CD4-positive, alpha-beta T cell (primary cell): ENCODE results near the gene UNC13B. TPM values are rescaled to one million over a fixed set of nuclear protein-coding genes. Genes with fewer than 3 reads are reported as not detected.

Source experiments
- ATAC-seq: fragments of 200-7000 bp; cut with Tn5 transposase; one replicate; pipeline ENCODE4 v1.10.0; 2022; ENCODE audit warnings: mild to moderate bottlenecking; ENCODE audit not compliant: poor library complexity
- CTCF ChIA-PET: fragments of 350-600 bp; sonication (Branson Sonifier 250); formaldehyde crosslinking; loops from one replicate; lab custom pipeline; 2021; ENCODE audit warnings: antibody characterized with exemption, inconsistent platforms; lab: Charles Lee
- POLR2A ChIA-PET: fragments of 350-600 bp; sonication (Branson Sonifier 250); formaldehyde crosslinking; loops from one replicate; lab custom pipeline; 2021; ENCODE audit warnings: antibody characterized with exemption, inconsistent platforms; lab: Charles Lee
- DNase-seq, 14 experiments: peaks; one replicate each; pipeline ENCODE4 v3.0.0-alpha.2; 2013 to 2020; ENCODE audit warnings: mixed read lengths in 2 of 14
- H3K27ac ChIP-seq, 2 donors: one replicate each; pipeline versions ENCODE4 v1.5.1 to v1.7.0; 2013; ENCODE audit warnings: low read length in 2 of 2, low read depth in 1 of 2, mild to moderate bottlenecking in 1 of 2
- H3K27me3 ChIP-seq, 2 experiments: 1 replicate in 1 of 2; 2 replicates in 1 of 2; pipeline versions ENCODE4 v1.6.1 to v1.7.0; 2013; ENCODE audit warnings: low read length in 2 of 2, control low read depth in 1 of 2, mild to moderate bottlenecking in 1 of 2, moderate library complexity in 1 of 2; ENCODE audit not compliant: insufficient read depth in 2 of 2, control insufficient read depth in 1 of 2
- H3K36me3 ChIP-seq: one replicate; pipeline ENCODE4 v1.6.1; 2013; ENCODE audit warnings: low read length, control low read depth; ENCODE audit not compliant: insufficient read depth
- H3K4me1 ChIP-seq: one replicate; pipeline ENCODE4 v1.6.1; 2013; ENCODE audit warnings: low read length, control low read depth; ENCODE audit not compliant: insufficient read depth
- H3K4me3 ChIP-seq: one replicate; pipeline ENCODE4 v1.5.1; 2013; ENCODE audit warnings: mild to moderate bottlenecking, low read length, moderate library complexity
- H3K9me3 ChIP-seq, 2 experiments: 1 replicate in 1 of 2; 2 replicates in 1 of 2; pipeline versions ENCODE4 v1.6.1 to v1.7.0; 2013; ENCODE audit warnings: low read length in 2 of 2, mild to moderate bottlenecking in 2 of 2, control low read depth in 1 of 2, moderate library complexity in 1 of 2; ENCODE audit not compliant: control insufficient read depth in 1 of 2, insufficient read depth in 1 of 2
- H3K27ac Mint-ChIP-seq: one replicate; pipeline ENCODE4 v1.8.0; 2020; ENCODE audit warnings: mixed read lengths
- H3K27me3 Mint-ChIP-seq: one replicate; pipeline ENCODE4 v1.8.0; 2021; ENCODE audit warnings: mixed read lengths
- H3K36me3 Mint-ChIP-seq: one replicate; pipeline ENCODE4 v1.8.0; 2021; ENCODE audit warnings: low read depth, mixed read lengths
- H3K4me1 Mint-ChIP-seq: one replicate; pipeline ENCODE4 v1.8.0; 2021; ENCODE audit warnings: low read depth, mixed read lengths
- H3K4me3 Mint-ChIP-seq: one replicate; pipeline ENCODE4 v1.8.0; 2020; ENCODE audit warnings: mild to moderate bottlenecking, mixed read lengths
- H3K9me3 Mint-ChIP-seq: one replicate; pipeline ENCODE4 v1.8.0; 2020; ENCODE audit warnings: mixed read lengths
- CTCF ChIP-seq: fragments of 200-600 bp; IDR thresholded peaks from one replicate; pipeline ENCODE4 v1.8.0; 2022; ENCODE audit warnings: antibody characterized with exemption, mild to moderate bottlenecking
- intact Hi-C, 2 experiments: fragments of 100-400 bp; cut with DNase I in 1 of 2; cut with micrococcal nuclease in 1 of 2; formaldehyde crosslinking; loops; one replicate each; pipeline versions ENCODE4 v1.15.1 to v1.9.0; 2023 to 2025; cut with DNase I, micrococcal nuclease
- total RNA-seq, 174 experiments: library from RNA in 2 of 174; stranded (reverse) in 2 of 174; gene quantifications; one replicate each; pipeline ENCODE4 v1.2.3 and lab custom pipeline; 2021 to 2026

Gene UNC13B
- total RNA-seq, 2 experiments from 2014 or later = 0.38 to 0.84 TPM

DNA sequence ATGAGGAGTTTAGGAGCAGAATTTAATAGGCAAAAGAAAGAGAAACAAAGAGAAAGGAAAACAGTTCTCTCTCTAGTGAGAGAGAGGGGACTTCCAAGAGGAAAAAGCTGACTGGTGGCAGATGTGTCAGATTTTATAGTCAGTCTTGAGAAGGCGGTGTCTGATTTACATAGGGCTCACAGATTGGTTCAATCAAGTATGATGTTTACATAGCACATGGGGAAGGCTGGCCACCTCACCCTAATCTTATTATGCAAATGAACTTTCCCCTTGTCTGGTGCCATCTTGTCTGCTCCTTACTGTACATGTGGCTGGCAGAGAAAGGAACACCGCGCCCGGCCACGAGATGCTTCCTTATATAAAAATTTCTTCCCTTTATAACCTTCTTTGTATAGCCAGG lies 24.7 kb downstream of the UNC13B start:
- no peak for ATAC-seq
- intact Hi-C loops = no loop called here
- ChIA-PET POLR2A (no interaction called here), CTCF (no interaction called here)
- Histone ChIP-seq H3K27ac (no peak overlapping the region), H3K4me3 (no peak overlapping the region), H3K4me1 (no peaks in the 10 kb centered on the region), H3K9me3 (peaks cover under 1 to 17% of the 10 kb centered on the region in 2 experiments), H3K36me3 (no peaks in the 10 kb centered on the region), H3K27me3 (no peaks in the 10 kb centered on the region)
- no peak for DNase-seq
- no peaks in the 10 kb centered on the region for H3K27me3 Mint-ChIP-seq
- H3K4me3 Mint-ChIP-seq = no peak overlapping the region
- no peaks in the 10 kb centered on the region for H3K4me1 Mint-ChIP-seq
- no peaks in the 10 kb centered on the region for H3K36me3 Mint-ChIP-seq
- H3K27ac Mint-ChIP-seq = no peak overlapping the region
- no peaks in the 10 kb centered on the region for H3K9me3 Mint-ChIP-seq
- no peak for TF ChIP-seq CTCF

DNA sequence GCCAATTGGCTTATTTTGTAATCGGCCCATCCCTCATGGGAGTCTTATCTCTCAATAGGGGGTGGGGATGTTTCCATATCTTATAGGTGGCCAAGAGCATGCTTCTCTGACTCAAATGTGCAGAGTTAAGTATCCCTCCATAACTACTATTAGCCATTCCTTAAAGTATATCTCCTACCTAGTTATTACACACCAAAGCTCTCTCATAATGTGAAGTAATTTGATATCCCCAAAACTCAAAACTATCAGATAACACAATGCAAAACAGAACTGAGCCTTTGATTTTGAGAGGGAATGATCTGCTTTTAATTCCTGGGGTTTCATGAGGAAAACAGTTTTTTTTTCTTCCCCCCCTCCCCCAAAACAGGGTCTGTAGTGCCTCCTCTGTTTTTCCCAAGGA lies 28.4 kb downstream of the UNC13B start:
- H3K27ac Mint-ChIP-seq = no peak overlapping the region
- TF ChIP-seq CTCF = no peak
- ChIA-PET CTCF (no interaction called here), POLR2A (no interaction called here)
- Histone ChIP-seq H3K27me3 (no peaks in the 10 kb centered on the region), H3K9me3 (peaks cover 11 to 27% of the 10 kb centered on the region in 2 experiments), H3K4me1 (no peaks in the 10 kb centered on the region), H3K27ac (no peak overlapping the region), H3K36me3 (no peaks in the 10 kb centered on the region), H3K4me3 (no peak overlapping the region)
- ATAC-seq (no peak), DNase-seq (no peak)
- peaks cover 9% of the 10 kb centered on the region for H3K9me3 Mint-ChIP-seq
- peaks cover 5% of the 10 kb centered on the region for H3K36me3 Mint-ChIP-seq
- H3K27me3 Mint-ChIP-seq = no peaks in the 10 kb centered on the region
- H3K4me1 Mint-ChIP-seq = no peaks in the 10 kb centered on the region
- intact Hi-C loops = no loop called here
- no peak overlapping the region for H3K4me3 Mint-ChIP-seq

DNA sequence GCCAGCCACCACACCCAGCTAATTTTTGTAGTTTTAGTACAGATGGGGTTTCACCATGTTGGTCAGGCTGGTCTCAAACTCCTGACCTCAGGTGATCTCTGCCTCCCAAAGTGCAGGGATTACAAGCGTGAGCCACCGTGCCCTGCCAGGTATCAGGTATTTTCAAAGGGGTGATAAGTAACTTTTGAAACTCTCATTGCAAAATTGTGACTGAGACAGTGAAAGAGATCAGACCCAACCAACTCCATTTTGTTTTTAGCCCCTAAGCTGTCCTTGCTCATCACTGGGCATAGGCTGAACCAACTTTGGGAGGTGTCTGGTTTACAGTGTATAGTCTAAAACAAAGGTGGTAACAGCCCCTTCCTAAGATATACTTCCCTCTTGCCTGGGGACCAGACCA lies 29.3 kb downstream of the UNC13B start:
- H3K9me3 Mint-ChIP-seq = peaks cover 9% of the 10 kb centered on the region
- DNase-seq (no peak), ATAC-seq (no peak)
- no peaks in the 10 kb centered on the region for H3K36me3 ChIP-seq
- no peaks in the 10 kb centered on the region for H3K4me1 ChIP-seq
- CTCF ChIA-PET = no interaction called here
- H3K4me1 Mint-ChIP-seq = no peaks in the 10 kb centered on the region
- POLR2A ChIA-PET = no interaction called here
- peaks cover 11 to 27% of the 10 kb centered on the region in 2 experiments for H3K9me3 ChIP-seq
- no peaks in the 10 kb centered on the region for H3K27me3 ChIP-seq
- H3K36me3 Mint-ChIP-seq = peaks cover 5% of the 10 kb centered on the region
- H3K4me3 ChIP-seq = no peak overlapping the region
- intact Hi-C loops = no loop called here
- no peak overlapping the region for H3K27ac ChIP-seq
- no peak overlapping the region for H3K4me3 Mint-ChIP-seq
- TF ChIP-seq CTCF = no peak
- no peaks in the 10 kb centered on the region for H3K27me3 Mint-ChIP-seq
- no peak overlapping the region for H3K27ac Mint-ChIP-seq
